HG02588 (cell line): Measurements from ENCODE around the gene GADD45A.

Experiments
- ATAC-seq: cut with Tn5 transposase; IDR thresholded peaks from one replicate; pipeline ENCODE4 v1.9.1; 2021; ENCODE audit warnings: mild to moderate bottlenecking, moderate library complexity; ENCODE audit not compliant: unreplicated experiment

Gene GADD45A

GRCh38 chr1:67666636-67667035, 18.4 kb upstream of the GADD45A start:
- ATAC-seq = no peak

GRCh38 chr1:67668660-67669059, 16.3 kb upstream of the GADD45A start:
- ATAC-seq = no peak

DNA sequence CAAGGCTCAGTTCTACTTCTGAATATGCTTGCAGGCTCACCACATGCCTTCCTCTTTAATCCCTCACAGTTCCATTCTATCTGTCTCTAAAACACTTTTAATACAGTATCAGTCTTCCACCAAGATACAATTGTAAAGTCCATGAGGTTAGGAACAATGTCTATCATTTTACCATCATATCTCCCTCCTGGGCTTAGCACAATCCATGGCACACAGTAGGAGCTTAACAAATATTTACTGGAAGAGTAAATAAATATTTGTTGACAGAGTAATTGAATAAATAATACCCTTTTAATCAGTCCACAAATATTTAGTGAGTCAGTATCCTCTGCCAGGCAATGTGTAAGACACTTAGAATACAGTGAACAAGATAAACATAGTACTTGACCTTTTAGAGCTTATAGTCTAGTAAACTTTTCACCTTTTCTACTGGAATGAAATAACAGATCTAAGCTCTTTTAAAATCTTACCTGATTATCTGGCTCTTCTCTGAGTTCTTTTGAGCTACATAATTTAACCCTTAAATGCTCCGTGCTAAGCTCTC, 12.7 kb upstream of the GADD45A start:
- ATAC-seq = no peak

- ATAC-seq = no peak
Measured at GRCh38 chr1:67673468-67674201, 11.4 kb upstream of the GADD45A start.

GRCh38 chr1:67674260-67675011, 10.6 kb upstream of the GADD45A start:
- no peak for ATAC-seq

DNA sequence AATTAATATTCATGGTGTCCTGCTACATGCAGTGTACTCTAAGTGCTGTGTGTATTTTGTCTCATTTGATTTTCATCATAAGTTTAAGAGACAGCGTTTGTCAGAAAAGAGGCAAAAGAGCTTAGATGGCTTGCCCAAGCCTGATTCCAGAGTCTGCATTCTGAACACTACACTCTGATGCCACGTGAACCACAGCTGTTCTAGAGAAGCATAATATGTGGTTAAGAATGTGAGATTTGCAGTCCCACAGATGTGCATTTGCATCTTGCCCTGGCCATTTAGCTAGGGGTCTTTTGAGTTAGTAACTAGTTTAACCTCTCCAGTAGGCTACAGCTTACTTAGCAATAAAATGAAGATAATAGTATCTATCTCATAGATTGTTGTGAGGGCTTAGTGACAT, 9.2 kb upstream of the GADD45A start:
- ATAC-seq = peak; percentile 96

- ATAC-seq = no peak
Measured at GRCh38 chr1:67676287-67676686, 8.7 kb upstream of the GADD45A start.

GRCh38 chr1:67676946-67677345, 8.1 kb upstream of the GADD45A start:
- no peak for ATAC-seq

GRCh38 chr1:67677408-67677807, 7.6 kb upstream of the GADD45A start:
- ATAC-seq = no peak

DNA sequence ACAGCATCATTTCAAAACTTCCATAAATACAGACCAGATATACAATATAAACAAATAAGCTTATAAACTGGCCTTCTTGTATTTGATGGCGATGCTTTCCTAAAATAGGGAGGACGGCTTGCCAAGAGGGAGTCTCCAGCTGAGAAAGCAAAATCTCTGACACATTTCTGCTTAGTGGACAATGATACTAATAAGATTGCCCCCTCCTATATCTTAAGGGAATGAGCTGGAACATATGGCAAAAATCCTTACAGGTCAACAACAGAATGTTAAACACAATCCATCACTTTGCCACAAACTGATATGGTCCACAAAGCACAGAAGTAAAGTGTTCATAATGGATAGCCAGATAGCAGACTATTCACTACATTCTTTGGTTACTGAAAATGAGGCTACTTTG, 7.1 kb upstream of the GADD45A start:
- no peak for ATAC-seq

DNA sequence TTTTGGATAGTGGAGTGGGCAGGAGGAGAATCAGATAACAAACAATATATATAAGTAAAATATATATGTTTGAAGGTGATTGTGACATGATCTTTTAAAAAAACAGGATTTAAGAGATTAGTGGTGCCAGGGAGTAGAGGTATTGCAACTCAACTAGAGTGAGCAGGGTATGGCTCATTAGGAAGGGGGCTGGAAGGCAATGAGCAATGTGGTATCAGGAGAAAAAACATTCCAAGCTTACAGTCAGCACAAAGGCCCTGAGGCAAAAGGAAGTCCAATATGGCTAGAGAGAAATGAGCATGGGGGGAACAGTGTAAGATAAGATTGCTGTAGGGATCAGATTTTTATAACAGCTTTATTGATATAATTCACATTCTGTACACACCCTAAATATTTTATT, 5.3 kb upstream of the GADD45A start:
- no peak for ATAC-seq

DNA sequence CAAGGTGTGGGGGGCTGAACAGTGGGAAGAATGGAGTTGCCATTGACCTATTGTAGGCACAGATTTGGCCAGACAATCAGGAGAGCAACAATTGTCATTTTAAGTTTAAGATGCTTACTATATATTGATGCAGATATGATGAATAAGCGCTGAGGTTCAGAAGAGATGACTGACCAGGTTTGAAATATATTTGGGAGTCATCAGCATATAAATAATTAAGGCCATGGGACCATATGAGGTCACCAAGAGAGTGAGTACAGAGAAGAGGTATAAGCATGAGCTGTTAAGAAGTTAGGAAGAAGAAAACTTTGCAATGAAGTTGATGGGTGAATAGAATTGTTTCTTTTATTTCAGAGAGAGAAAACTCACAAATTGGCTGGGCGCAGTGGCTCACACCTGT, 4.5 kb upstream of the GADD45A start:
- no peak for ATAC-seq

DNA sequence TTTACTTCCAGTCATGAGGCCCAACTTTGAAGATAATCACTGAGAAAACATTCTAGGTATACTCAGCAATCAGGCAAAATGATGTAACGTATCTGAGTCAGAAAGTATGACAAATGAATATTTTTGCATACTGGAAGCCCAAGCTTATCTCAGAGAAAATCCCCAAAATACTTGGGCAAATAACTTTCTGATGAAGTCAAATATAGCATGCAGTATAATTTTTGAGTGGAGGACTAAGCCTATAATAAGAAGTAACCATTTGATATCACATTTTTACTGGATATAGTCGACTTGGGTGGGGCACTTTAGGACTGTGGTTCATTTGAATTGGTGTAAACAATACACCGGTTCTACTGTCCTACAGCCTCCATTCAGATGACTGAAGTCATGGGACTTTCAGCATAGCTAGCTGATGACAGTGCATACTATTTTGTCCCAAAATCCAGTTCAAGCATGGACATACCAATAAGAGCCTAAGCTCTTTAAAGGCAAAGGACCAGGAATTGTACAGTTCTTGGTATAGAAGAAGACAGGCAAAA, 2.3 kb upstream of the GADD45A start:
- ATAC-seq = no peak

DNA sequence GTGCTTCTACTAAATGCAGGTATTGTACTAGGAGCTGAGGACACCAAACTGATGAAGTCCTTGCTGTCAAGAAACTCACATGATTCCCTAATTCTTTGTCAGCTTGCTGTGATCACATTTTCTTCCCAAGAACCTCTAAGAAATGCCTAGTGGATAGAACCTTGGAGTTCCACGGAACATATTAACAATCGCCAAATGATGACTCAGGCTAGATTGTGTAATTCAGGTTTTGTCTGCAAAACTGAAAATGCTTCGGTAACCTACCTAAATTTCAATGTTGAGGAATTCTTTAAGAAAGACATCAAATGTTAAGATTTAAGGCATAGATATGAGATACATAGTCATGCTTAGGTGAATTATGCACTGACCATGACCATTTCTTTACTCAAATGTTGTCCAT, 1.7 kb upstream of the GADD45A start:
- no peak for ATAC-seq

- ATAC-seq = no peak
Measured at GRCh38 chr1:67683766-67684525, 1.1 kb upstream of the GADD45A start.

DNA sequence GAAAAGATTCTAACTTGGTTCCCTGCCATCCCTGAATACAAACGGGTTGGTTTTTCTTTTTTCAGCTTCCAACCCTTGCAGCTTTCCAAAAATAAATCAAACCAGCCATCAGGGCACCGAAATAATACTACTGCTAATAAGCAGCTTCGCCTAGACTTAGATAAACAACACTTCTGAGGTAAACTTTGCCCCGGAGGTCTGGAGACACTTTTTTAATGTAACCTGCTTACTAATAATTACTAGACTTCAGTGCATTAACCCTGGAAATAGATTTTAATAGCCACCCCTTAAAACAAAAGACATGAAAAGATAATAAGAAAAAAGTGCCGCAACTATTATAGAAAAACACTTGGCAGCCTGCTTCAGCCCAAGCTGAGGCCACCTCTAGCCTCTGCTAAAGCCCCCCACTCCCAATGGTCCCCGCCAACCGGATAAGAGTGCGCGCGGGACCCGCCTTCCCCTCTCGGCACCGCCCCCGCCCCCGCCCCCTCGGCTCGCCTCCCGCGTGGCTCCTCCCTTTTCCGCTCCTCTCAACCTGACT, 405 bp upstream of the GADD45A start:
- no peak for ATAC-seq

DNA sequence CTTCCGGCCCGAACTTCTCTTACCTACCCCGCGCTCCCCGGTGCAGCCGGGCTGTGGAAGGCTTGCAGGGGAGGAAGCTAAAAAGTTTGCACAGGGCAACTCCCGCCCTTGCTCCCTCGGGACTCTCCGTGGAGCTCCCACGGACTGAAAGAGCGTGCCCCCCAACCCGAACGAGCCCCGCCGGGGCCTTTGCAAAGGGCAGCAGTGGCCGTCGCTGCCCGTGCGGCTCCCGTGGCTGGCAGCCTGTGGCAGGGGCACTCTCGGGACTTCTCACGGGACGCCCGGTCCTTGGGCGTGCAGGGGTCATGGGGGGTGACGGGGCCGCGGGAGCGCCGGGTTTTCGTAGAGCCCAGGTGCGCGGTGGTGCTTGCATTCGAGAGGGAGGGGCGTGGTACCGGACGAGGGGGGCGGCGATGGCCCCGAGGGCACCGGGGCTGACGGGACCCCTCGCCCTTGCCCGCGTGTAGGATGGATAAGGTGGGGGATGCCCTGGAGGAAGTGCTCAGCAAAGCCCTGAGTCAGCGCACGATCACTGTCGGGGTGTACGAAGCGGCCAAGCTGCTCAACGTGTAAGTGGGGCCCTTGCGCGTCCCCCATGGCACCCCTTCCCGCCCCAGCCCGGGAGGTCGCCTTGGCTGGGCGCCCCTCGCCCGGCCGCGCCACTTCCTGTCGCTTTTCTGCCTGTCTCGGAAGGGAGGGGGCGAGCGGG, 711 bp downstream of the GADD45A start:
- ATAC-seq = peak; percentile 9

DNA sequence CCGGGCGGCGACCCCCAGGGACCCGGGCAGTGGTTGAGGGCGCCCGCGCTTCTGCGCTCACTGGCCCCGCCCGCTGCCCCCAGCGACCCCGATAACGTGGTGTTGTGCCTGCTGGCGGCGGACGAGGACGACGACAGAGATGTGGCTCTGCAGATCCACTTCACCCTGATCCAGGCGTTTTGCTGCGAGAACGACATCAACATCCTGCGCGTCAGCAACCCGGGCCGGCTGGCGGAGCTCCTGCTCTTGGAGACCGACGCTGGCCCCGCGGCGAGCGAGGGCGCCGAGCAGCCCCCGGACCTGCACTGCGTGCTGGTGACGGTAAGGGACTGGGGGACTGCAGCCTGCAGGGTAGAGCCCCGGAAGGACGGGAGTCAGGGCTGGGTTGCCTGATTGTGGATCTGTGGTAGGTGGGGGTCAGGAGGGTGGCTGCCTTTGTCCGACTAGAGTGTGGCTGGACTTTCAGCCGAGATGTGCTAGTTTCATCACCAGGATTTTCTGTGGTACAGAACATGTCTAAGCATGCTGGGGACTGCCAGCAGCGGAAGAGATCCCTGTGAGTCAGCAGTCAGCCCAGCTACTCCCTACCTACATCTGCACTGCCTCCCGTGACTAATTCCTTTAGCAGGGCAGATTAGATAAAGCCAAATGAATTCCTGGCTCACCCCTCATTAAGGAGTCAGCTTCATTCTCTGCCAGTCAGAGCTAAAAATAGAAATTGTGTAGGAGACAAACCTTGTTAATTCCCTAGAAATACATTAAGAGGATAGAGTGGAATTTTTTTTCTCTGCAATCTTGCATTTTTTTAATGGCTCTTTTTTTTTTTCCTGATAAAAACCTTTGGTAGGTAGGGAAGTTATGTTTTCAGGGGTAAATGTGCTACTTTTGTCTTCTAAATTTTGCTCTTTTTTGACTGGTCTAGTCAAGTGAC, 1.5 kb downstream of the GADD45A start:
- ATAC-seq = peak; percentile 23

- ATAC-seq = no peak
Measured at GRCh38 chr1:67687198-67687545, 2.2 kb downstream of the GADD45A start.
